Esophagus muscularis mucosa (tissue), 3 donors: ENCODE measurements around the gene RDH16.

Experiments used
- POLR2A ChIP-seq: fragments of 450-650 bp; IDR thresholded peaks from one replicate; pipeline ENCODE4 v1.6.1; 2017; ENCODE audit warnings: antibody characterized with exemption, moderate library complexity, mild to moderate bottlenecking, low read depth
- POLR2AphosphoS5 ChIP-seq, 2 donors: sonication (generic); formaldehyde crosslinking; IDR thresholded peaks; one replicate each; pipeline ENCODE4 v1.6.1; 2017; ENCODE audit warnings: antibody characterized with exemption in 2 of 2
- TF ChIP-seq, protein P1 (sequence below), 3 experiments: fragments of 200-600 bp in 2 of 3; fragments of 450-650 bp in 1 of 3; sonication (generic) in 2 of 3; IDR thresholded peaks; one replicate each; pipeline ENCODE4 v1.5.1; 2017 to 2019; ENCODE audit warnings: antibody characterized with exemption in 3 of 3, mild to moderate bottlenecking in 2 of 3, moderate library complexity in 1 of 3

DNA sequence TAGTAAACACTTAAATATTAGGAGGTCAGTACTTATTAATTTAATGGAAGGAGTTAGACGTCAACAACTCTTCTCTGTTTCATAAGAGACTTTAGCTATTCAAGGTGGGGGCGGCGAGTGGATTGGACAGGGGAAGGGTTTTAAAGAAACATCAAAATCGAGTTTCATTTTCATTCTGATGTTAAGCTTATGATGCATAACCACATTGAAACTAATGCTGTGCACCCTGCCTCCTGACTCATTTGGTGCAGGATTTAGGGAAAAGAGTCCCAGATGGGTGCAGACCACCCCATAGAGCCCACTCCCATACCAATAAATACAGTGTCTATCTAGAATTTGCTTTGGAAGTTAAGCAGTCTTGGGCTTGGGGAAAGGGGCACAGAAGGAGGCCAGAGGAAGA is 41.6 kb upstream of the RDH16 start:
- TF ChIP-seq POLR2A = no peak
- TF ChIP-seq, protein P1, sequence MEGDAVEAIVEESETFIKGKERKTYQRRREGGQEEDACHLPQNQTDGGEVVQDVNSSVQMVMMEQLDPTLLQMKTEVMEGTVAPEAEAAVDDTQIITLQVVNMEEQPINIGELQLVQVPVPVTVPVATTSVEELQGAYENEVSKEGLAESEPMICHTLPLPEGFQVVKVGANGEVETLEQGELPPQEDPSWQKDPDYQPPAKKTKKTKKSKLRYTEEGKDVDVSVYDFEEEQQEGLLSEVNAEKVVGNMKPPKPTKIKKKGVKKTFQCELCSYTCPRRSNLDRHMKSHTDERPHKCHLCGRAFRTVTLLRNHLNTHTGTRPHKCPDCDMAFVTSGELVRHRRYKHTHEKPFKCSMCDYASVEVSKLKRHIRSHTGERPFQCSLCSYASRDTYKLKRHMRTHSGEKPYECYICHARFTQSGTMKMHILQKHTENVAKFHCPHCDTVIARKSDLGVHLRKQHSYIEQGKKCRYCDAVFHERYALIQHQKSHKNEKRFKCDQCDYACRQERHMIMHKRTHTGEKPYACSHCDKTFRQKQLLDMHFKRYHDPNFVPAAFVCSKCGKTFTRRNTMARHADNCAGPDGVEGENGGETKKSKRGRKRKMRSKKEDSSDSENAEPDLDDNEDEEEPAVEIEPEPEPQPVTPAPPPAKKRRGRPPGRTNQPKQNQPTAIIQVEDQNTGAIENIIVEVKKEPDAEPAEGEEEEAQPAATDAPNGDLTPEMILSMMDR (IDR thresholded peaks at IDR 0.05) = no peak
- TF ChIP-seq POLR2AphosphoS5 (IDR thresholded peaks at IDR 0.05) = no peak
